A673 (cell line): ENCODE data around the gene DHPS. TPM values are rescaled to one million over a fixed set of nuclear protein-coding genes. Genes with fewer than 3 reads are reported as not detected.

Source experiments
- BruUV-seq: library from RNA; stranded (reverse); fragments of 400-500 nt; replicated peaks from 2 replicates; lab custom pipeline; 2021; lab: Mats Ljungman, UMichigan
- CTCF ChIA-PET: fragments of 300-600 bp; sonication (Branson Sonifier 250); formaldehyde crosslinking; loops from one replicate; lab custom pipeline; 2022; ENCODE audit warnings: antibody characterized with exemption; lab: Charles Lee
- POLR2A ChIA-PET: fragments of 300-600 bp; sonication (Branson Sonifier 250); formaldehyde crosslinking; loops from one replicate; lab custom pipeline; 2022; ENCODE audit warnings: antibody characterized with exemption; ENCODE audit not compliant: low non-redundant PET; lab: Charles Lee
- DNase-seq: peaks from one replicate; pipeline ENCODE4 v3.0.0-alpha.2; 2015; ENCODE audit warnings: low spot score
- H3K27ac ChIP-seq: fragments of 200-600 bp; sonication (generic); 2 replicates; pipeline ENCODE4 v1.5.1; 2016; ENCODE audit warnings: mixed run types, low read depth, mild to moderate bottlenecking, mixed read lengths, antibody characterized with exemption, low read length; ENCODE audit not compliant: poor library complexity, severe bottlenecking
- H3K27me3 ChIP-seq: fragments of 200-600 bp; sonication (generic); replicated peaks from 2 replicates; pipeline ENCODE4 v1.6.1; 2017; ENCODE audit warnings: mixed run types, low read depth, mild to moderate bottlenecking, mixed read lengths, antibody characterized with exemption, low read length; ENCODE audit not compliant: insufficient read depth, poor library complexity
- H3K36me3 ChIP-seq: fragments of 200-600 bp; sonication (generic); 2 replicates; pipeline ENCODE4 v1.6.1; 2016; ENCODE audit warnings: mixed run types, mild to moderate bottlenecking, mixed read lengths, antibody characterized with exemption, low read length; ENCODE audit not compliant: insufficient read depth, poor library complexity, severe bottlenecking
- H3K4me1 ChIP-seq: fragments of 200-600 bp; sonication (generic); 2 replicates; pipeline ENCODE4 v1.6.1; 2017; ENCODE audit warnings: mixed run types, mild to moderate bottlenecking, mixed read lengths, antibody characterized with exemption, low read length; ENCODE audit not compliant: insufficient read depth, poor library complexity, severe bottlenecking
- H3K4me3 ChIP-seq: fragments of 200-600 bp; sonication (generic); 2 replicates; pipeline ENCODE4 v1.5.1; 2016; ENCODE audit warnings: low read depth, mixed run types, mild to moderate bottlenecking, mixed read lengths, low read length; ENCODE audit not compliant: poor library complexity, severe bottlenecking
- H3K9me3 ChIP-seq: fragments of 200-600 bp; sonication (generic); 2 replicates; pipeline ENCODE4 v1.6.1; 2016; ENCODE audit warnings: mixed run types, low read depth, mild to moderate bottlenecking, mixed read lengths, antibody characterized with exemption, low read length; ENCODE audit not compliant: poor library complexity, severe bottlenecking
- CTCF ChIP-seq: fragments of 300-800, 200-600 bp; sonication (generic); conservative IDR thresholded peaks from 2 replicates; pipeline ENCODE4 v1.5.1; 2017; ENCODE audit warnings: low read depth, mild to moderate bottlenecking, antibody characterized with exemption, low read length, moderate library complexity, mixed read lengths
- EZH2 ChIP-seq: fragments of 200-600 bp; sonication (generic); IDR thresholded peaks from 2 replicates; pipeline ENCODE4 v1.6.1; 2017; ENCODE audit warnings: borderline replicate concordance, low read depth, mild to moderate bottlenecking, mixed read lengths, antibody characterized with exemption, low read length; ENCODE audit not compliant: poor library complexity, severe bottlenecking
- intact Hi-C: fragments of 100-400 bp; cut with micrococcal nuclease; formaldehyde crosslinking; loops from one replicate; pipeline ENCODE4 v1.10.0; 2022; ENCODE audit not compliant: unreplicated experiment
- total RNA-seq: library from RNA; stranded (reverse); gene quantifications from 2 replicates; pipeline ENCODE4 v1.2.3, GENCODE V29; 2021

The DHPS gene
- total RNA-seq, 1 experiment from 2014 or later, result 117 TPM

GRCh38 chr19:12641456-12641855 lies 40.2 kb downstream of the DHPS start:
- Histone ChIP-seq H3K4me3 (no peak overlapping the region), H3K36me3 (no peaks in the 10 kb centered on the region), H3K9me3 (no peaks in the 10 kb centered on the region), H3K4me1 (no peaks in the 10 kb centered on the region), H3K27me3 (no peaks in the 10 kb centered on the region), H3K27ac (no peak overlapping the region)
- BruUV-seq, result no TSS peak
- intact Hi-C loops, result loop anchor here (10.0 kb wide), 1 partner anchor 757 kb away; the partner anchor contains the start of gene ZNF69
- ChIA-PET CTCF (no interaction called here), POLR2A (interaction anchor here (0.6 kb wide), 1 partner anchor 11 kb away, joined by 7 read pairs; no protein-coding TSS in a partner anchor)
- DNase-seq, result no peak
- TF ChIP-seq CTCF, result no peak
- TF ChIP-seq EZH2, result no peak

- Histone ChIP-seq H3K27ac (no peak overlapping the region), H3K4me3 (no peak overlapping the region), H3K27me3 (no peaks in the 10 kb centered on the region), H3K36me3 (no peaks in the 10 kb centered on the region), H3K4me1 (no peaks in the 10 kb centered on the region), H3K9me3 (no peaks in the 10 kb centered on the region)
- peak; percentile 87 for DNase-seq
- intact Hi-C loops, result loop anchor here (10.0 kb wide), 1 partner anchor 755 kb away; the partner anchor contains the start of gene ZNF69
- ChIA-PET CTCF (interaction anchor here (0.5 to 1.1 kb wide), 5 partner anchors 9 to 243 kb away, joined by 3 to 6 read pairs (median 4); partner anchors contain the start of genes MAN2B1 and WDR83), POLR2A (no interaction called here)
- TF ChIP-seq EZH2 (no peak), CTCF (peak; percentile 93)
- BruUV-seq, result no TSS peak
These were observed 41.6 kb downstream of the DHPS start for GRCh38 chr19:12639901-12640613.

GRCh38 chr19:12638611-12639182 lies 43.0 kb downstream of the DHPS start:
- H3K27ac ChIP-seq, result no peak overlapping the region
- no peaks in the 10 kb centered on the region for H3K9me3 ChIP-seq
- intact Hi-C loops, result no loop called here
- no TSS peak for BruUV-seq
- POLR2A ChIA-PET, result no interaction called here
- DNase-seq, result no peak
- no peaks in the 10 kb centered on the region for H3K27me3 ChIP-seq
- H3K4me3 ChIP-seq, result no peak overlapping the region
- H3K36me3 ChIP-seq, result no peaks in the 10 kb centered on the region
- CTCF ChIA-PET, result no interaction called here
- TF ChIP-seq CTCF (no peak), EZH2 (no peak)
- H3K4me1 ChIP-seq, result no peaks in the 10 kb centered on the region
